Hepatocyte (in vitro differentiated cells): ENCODE measurements around the gene RPUSD4. TPM values are rescaled to one million over a fixed set of nuclear protein-coding genes. Genes with fewer than 3 reads are reported as not detected.

ENCODE experiments used
- DNase-seq: peaks from one replicate; pipeline ENCODE4 v3.0.0-alpha.2; 2016; ENCODE audit warnings: low spot score
- H2AFZ ChIP-seq: fragments of 200-600 bp; sonication (generic); 2 replicates; pipeline ENCODE4 v1.6.0; 2016; ENCODE audit warnings: antibody characterized with exemption, mild to moderate bottlenecking
- H3K27ac ChIP-seq: fragments of 200-600 bp; sonication (generic); 2 replicates; pipeline ENCODE4 v1.5.1; 2016; ENCODE audit warnings: mild to moderate bottlenecking
- H3K27me3 ChIP-seq: fragments of 200-600 bp; sonication (generic); 2 replicates; pipeline ENCODE4 v1.6.1; 2016
- H3K36me3 ChIP-seq: fragments of 200-600 bp; sonication (generic); replicated peaks from 2 replicates; pipeline ENCODE4 v1.5.1; 2016; ENCODE audit warnings: low read depth; ENCODE audit not compliant: insufficient read depth
- H3K4me1 ChIP-seq: fragments of 200-600 bp; sonication (generic); 2 replicates; pipeline ENCODE4 v1.5.1; 2016; ENCODE audit warnings: mild to moderate bottlenecking, moderate library complexity; ENCODE audit not compliant: insufficient read depth
- H3K4me2 ChIP-seq: fragments of 200-600 bp; sonication (generic); 2 replicates; pipeline ENCODE4 v1.6.0; 2016
- H3K4me3 ChIP-seq: fragments of 200-600 bp; sonication (generic); 2 replicates; pipeline ENCODE4 v1.5.1; 2016; ENCODE audit warnings: mild to moderate bottlenecking
- H3K79me2 ChIP-seq: fragments of 200-600 bp; sonication (generic); 2 replicates; pipeline ENCODE4 v1.6.0; 2017; ENCODE audit warnings: mild to moderate bottlenecking
- H3K9me2 ChIP-seq: fragments of 200-600 bp; sonication (generic); replicated peaks from 2 replicates; pipeline ENCODE4 v1.6.0; 2017; ENCODE audit warnings: mild to moderate bottlenecking; ENCODE audit not compliant: insufficient read depth
- H3K9me3 ChIP-seq: fragments of 200-600 bp; sonication (generic); 2 replicates; pipeline ENCODE4 v1.5.1; 2016; ENCODE audit warnings: low read depth, mild to moderate bottlenecking
- H4K20me1 ChIP-seq: fragments of 200-600 bp; sonication (generic); 2 replicates; pipeline ENCODE4 v1.6.0; 2016; ENCODE audit warnings: mild to moderate bottlenecking; ENCODE audit not compliant: insufficient read depth, poor library complexity, severe bottlenecking
- CTCF ChIP-seq: fragments of 200-600 bp; sonication (generic); IDR thresholded peaks from 2 replicates; pipeline ENCODE4 v1.5.1; 2016; ENCODE audit warnings: antibody characterized with exemption, mild to moderate bottlenecking; ENCODE audit not compliant: poor library complexity
- EZH2 ChIP-seq: fragments of 200-600 bp; sonication (generic); IDR thresholded peaks from 2 replicates; pipeline ENCODE4 v1.6.1; 2016; ENCODE audit warnings: antibody characterized with exemption, mild to moderate bottlenecking, borderline replicate concordance
- EZH2phosphoT487 ChIP-seq: fragments of 200-600 bp; sonication (generic); IDR thresholded peaks from one replicate; pipeline ENCODE4 v1.6.1; 2018; ENCODE audit warnings: antibody characterized with exemption, mild to moderate bottlenecking, low read depth, moderate library complexity; ENCODE audit not compliant: unreplicated experiment, severe bottlenecking
- WGBS: methylation state at CpG from one replicate; pipeline ENCODE4 v1.1.6; 2016; ENCODE audit warnings: low lambda C conversion rate; ENCODE audit errors: missing lambda C conversion rate; 5-methylcytosine and 5-hydroxymethylcytosine counted together
- polyA plus RNA-seq: library from polyadenylated mRNA; unstranded; fragments of >200 nt; fragmentation: Nextera tagmentation; extraction: Ambion mirVana; gene quantifications from 2 replicates; pipeline ENCODE4 v1.2.1, GENCODE V29; 2016
- total RNA-seq: library from RNA; depleted of rRNA; stranded (reverse); fragments of >200 nt; gene quantifications from 2 replicates; pipeline ENCODE4 v1.2.3, GENCODE V29; 2014

Gene RPUSD4
- total and polyA plus RNA-seq, 2 experiments from 2014 or later: 16.5 to 26.4 TPM

GRCh38 chr11:126194121-126194543 is 17.3 kb downstream of the RPUSD4 start:
- H3K4me3 ChIP-seq: no peak overlapping the region
- no peaks in the 10 kb centered on the region for H4K20me1 ChIP-seq
- DNase-seq: peak; percentile 67
- no peak overlapping the region for H2AFZ ChIP-seq
- H3K9me3 ChIP-seq: no peaks in the 10 kb centered on the region
- H3K4me2 ChIP-seq: no peak overlapping the region
- no peaks in the 10 kb centered on the region for H3K4me1 ChIP-seq
- TF ChIP-seq CTCF: peak; percentile 85
- TF ChIP-seq EZH2phosphoT487: no peak
- TF ChIP-seq EZH2: no peak
- 57% methylated on average over 9 of the region's 9 CpGs for WGBS
- no peaks in the 10 kb centered on the region for H3K36me3 ChIP-seq
- no peaks in the 10 kb centered on the region for H3K9me2 ChIP-seq
- no peaks in the 10 kb centered on the region for H3K27me3 ChIP-seq
- no peaks in the 10 kb centered on the region for H3K79me2 ChIP-seq
- no peak overlapping the region for H3K27ac ChIP-seq

GRCh38 chr11:126193038-126193478 is 18.4 kb downstream of the RPUSD4 start:
- H3K27me3 ChIP-seq: no peaks in the 10 kb centered on the region
- H3K4me2 ChIP-seq: no peak overlapping the region
- WGBS: 80% methylated on average over 16 of the region's 16 CpGs
- H3K27ac ChIP-seq: no peak overlapping the region
- no peaks in the 10 kb centered on the region for H3K9me2 ChIP-seq
- H4K20me1 ChIP-seq: no peaks in the 10 kb centered on the region
- no peaks in the 10 kb centered on the region for H3K9me3 ChIP-seq
- no peak overlapping the region for H3K4me3 ChIP-seq
- TF ChIP-seq EZH2phosphoT487 (no peak), EZH2 (no peak), CTCF (no peak)
- DNase-seq: no peak
- no peaks in the 10 kb centered on the region for H3K4me1 ChIP-seq
- H3K36me3 ChIP-seq: no peaks in the 10 kb centered on the region
- H2AFZ ChIP-seq: no peak overlapping the region
- H3K79me2 ChIP-seq: no peaks in the 10 kb centered on the region

- 91% methylated on average over 7 of the region's 7 CpGs for WGBS
- H3K4me1 ChIP-seq: no peaks in the 10 kb centered on the region
- H3K36me3 ChIP-seq: no peaks in the 10 kb centered on the region
- no peaks in the 10 kb centered on the region for H3K9me3 ChIP-seq
- H3K4me3 ChIP-seq: no peak overlapping the region
- TF ChIP-seq EZH2phosphoT487 (no peak), EZH2 (no peak), CTCF (no peak)
- no peaks in the 10 kb centered on the region for H3K9me2 ChIP-seq
- no peaks in the 10 kb centered on the region for H3K79me2 ChIP-seq
- no peaks in the 10 kb centered on the region for H4K20me1 ChIP-seq
- no peak for DNase-seq
- no peak overlapping the region for H2AFZ ChIP-seq
- no peaks in the 10 kb centered on the region for H3K27me3 ChIP-seq
- H3K4me2 ChIP-seq: no peak overlapping the region
- no peak overlapping the region for H3K27ac ChIP-seq
Measured at GRCh38 chr11:126192361-126192760, 19.1 kb downstream of the RPUSD4 start.
